H9 (cell line): ENCODE data around the gene OR4C5. TPM values are rescaled to one million over a fixed set of nuclear protein-coding genes. Genes with fewer than 3 reads are reported as not detected.

Source experiments
- DNase-seq: peaks from one replicate; pipeline ENCODE4 v3.0.0-alpha.2; 2017
- H2AFZ ChIP-seq: one replicate; pipeline ENCODE4 v1.6.1; 2013; ENCODE audit warnings: mild to moderate bottlenecking, low read length, control low read depth, moderate library complexity
- H2AK5ac ChIP-seq: 2 replicates; pipeline ENCODE4 v1.6.1; 2013; ENCODE audit warnings: low read length, control low read depth, mixed read lengths; ENCODE audit not compliant: insufficient read length
- H2BK120ac ChIP-seq: one replicate; pipeline ENCODE4 v1.6.1; 2013; ENCODE audit warnings: low read depth, mild to moderate bottlenecking, low read length, control low read depth, inconsistent platforms; ENCODE audit not compliant: poor library complexity, severe bottlenecking
- H2BK12ac ChIP-seq: 2 replicates; pipeline ENCODE4 v1.6.1; 2013; ENCODE audit warnings: low read length, control low read depth, mixed read lengths, low read depth; ENCODE audit not compliant: insufficient read length
- H2BK15ac ChIP-seq: 2 replicates; pipeline ENCODE4 v1.6.1; 2013; ENCODE audit warnings: low read depth, low read length, control low read depth
- H2BK20ac ChIP-seq: one replicate; pipeline ENCODE4 v1.6.1; 2013; ENCODE audit warnings: low read depth, mild to moderate bottlenecking, low read length, control low read depth, inconsistent platforms; ENCODE audit not compliant: poor library complexity, severe bottlenecking
- H2BK5ac ChIP-seq: 2 replicates; pipeline ENCODE4 v1.6.1; 2013; ENCODE audit warnings: low read length, control low read depth, mixed read lengths; ENCODE audit not compliant: insufficient read length
- H3K14ac ChIP-seq: 2 replicates; pipeline ENCODE4 v1.6.1; 2013; ENCODE audit warnings: low read length, control low read depth; ENCODE audit not compliant: insufficient read depth
- H3K18ac ChIP-seq: 2 replicates; pipeline ENCODE4 v1.6.1; 2013; ENCODE audit warnings: low read depth, mild to moderate bottlenecking, mixed read lengths, low read length, control low read depth; ENCODE audit not compliant: insufficient read length
- H3K23ac ChIP-seq: 2 replicates; pipeline ENCODE4 v1.6.1; 2013; ENCODE audit warnings: low read length, control low read depth, mixed read lengths, low read depth; ENCODE audit not compliant: insufficient read length
- H3K23me2 ChIP-seq: 2 replicates; pipeline ENCODE4 v1.6.1; 2013; ENCODE audit warnings: low read depth, mild to moderate bottlenecking, mixed read lengths, low read length, control low read depth; ENCODE audit not compliant: insufficient read length, poor library complexity, severe bottlenecking
- H3K27ac ChIP-seq: 2 replicates; pipeline ENCODE4 v1.5.1; 2013; ENCODE audit warnings: low read length, control low read depth, mixed read lengths, low read depth; ENCODE audit not compliant: insufficient read length
- H3K27me3 ChIP-seq: 2 replicates; pipeline ENCODE4 v1.6.1; 2013; ENCODE audit warnings: low read length, control low read depth, inconsistent platforms; ENCODE audit not compliant: insufficient read depth
- H3K4ac ChIP-seq: 2 replicates; pipeline ENCODE4 v1.6.1; 2013; ENCODE audit warnings: low read depth, mild to moderate bottlenecking, control low read depth, inconsistent platforms, low read length, moderate library complexity
- H3K4me1 ChIP-seq: 2 replicates; pipeline ENCODE4 v1.6.1; 2013; ENCODE audit warnings: low read length, control low read depth, inconsistent platforms; ENCODE audit not compliant: insufficient read depth
- H3K4me2 ChIP-seq: 2 replicates; pipeline ENCODE4 v1.6.1; 2013; ENCODE audit warnings: low read length, control low read depth, mixed read lengths; ENCODE audit not compliant: insufficient read length, insufficient read depth
- H3K56ac ChIP-seq: 2 replicates; pipeline ENCODE4 v1.6.1; 2013; ENCODE audit warnings: low read depth, mild to moderate bottlenecking, mixed read lengths, low read length, control low read depth; ENCODE audit not compliant: insufficient read length
- H3K79me1 ChIP-seq: 2 replicates; pipeline ENCODE4 v1.6.1; 2013; ENCODE audit warnings: low read depth, mild to moderate bottlenecking, moderate library complexity, low read length, control low read depth, inconsistent platforms; ENCODE audit not compliant: insufficient read depth, poor library complexity, severe bottlenecking
- H3K79me2 ChIP-seq: 2 replicates; pipeline ENCODE4 v1.6.1; 2013; ENCODE audit warnings: low read length, control low read depth, inconsistent platforms; ENCODE audit not compliant: insufficient read depth
- H3K9ac ChIP-seq: 2 replicates; pipeline ENCODE4 v1.6.1; 2013; ENCODE audit warnings: low read length, control low read depth, mixed read lengths; ENCODE audit not compliant: insufficient read length; ENCODE audit errors: extremely low read depth
- H3K9me3 ChIP-seq: one replicate; pipeline ENCODE4 v1.6.1; 2013; ENCODE audit warnings: low read depth, low read length, inconsistent platforms; ENCODE audit not compliant: control insufficient read depth
- H3T11ph ChIP-seq: one replicate; pipeline ENCODE4 v1.6.1; 2013; ENCODE audit warnings: mild to moderate bottlenecking, low read length, control low read depth, inconsistent platforms
- H4K20me1 ChIP-seq: one replicate; pipeline ENCODE4 v1.6.1; 2013; ENCODE audit not compliant: control insufficient read depth, insufficient read length, insufficient read depth
- H4K5ac ChIP-seq: 2 replicates; pipeline ENCODE4 v1.6.1; 2013; ENCODE audit warnings: low read depth, mild to moderate bottlenecking, mixed read lengths, low read length, control low read depth; ENCODE audit not compliant: insufficient read length
- H4K8ac ChIP-seq: replicated peaks from 2 replicates; pipeline ENCODE4 v1.6.1; 2013; ENCODE audit warnings: low read length, control low read depth, mixed read lengths, low read depth; ENCODE audit not compliant: insufficient read length
- H4K91ac ChIP-seq: 2 replicates; pipeline ENCODE4 v1.6.1; 2013; ENCODE audit warnings: low read depth, mild to moderate bottlenecking, moderate library complexity, mixed read lengths, low read length, control low read depth; ENCODE audit not compliant: insufficient read length
- H3K27ac Mint-ChIP-seq, 3 experiments: 2 replicates in 2 of 3; 3 replicates in 1 of 3; pipeline ENCODE4 v1.8.0; 2020 to 2021; ENCODE audit warnings: mixed read lengths in 3 of 3, mild to moderate bottlenecking in 1 of 3, moderate library complexity in 1 of 3
- H3K27me3 Mint-ChIP-seq: 2 replicates; pipeline ENCODE4 v1.8.0; 2021; ENCODE audit warnings: low read depth, mild to moderate bottlenecking, moderate library complexity, mixed read lengths
- H3K36me3 Mint-ChIP-seq, 3 experiments: 2 replicates in 2 of 3; 3 replicates in 1 of 3; pipeline ENCODE4 v1.8.0; 2020 to 2021; ENCODE audit warnings: low read depth in 3 of 3, mixed read lengths in 3 of 3; ENCODE audit not compliant: insufficient read depth in 1 of 3
- H3K4me1 Mint-ChIP-seq, 2 experiments: 2 replicates each; pipeline ENCODE4 v1.8.0; 2020; ENCODE audit warnings: mixed read lengths in 2 of 2
- H3K4me3 Mint-ChIP-seq, 2 experiments: 2 replicates in 1 of 2; 3 replicates in 1 of 2; pipeline ENCODE4 v1.8.0; 2020 to 2021; ENCODE audit warnings: mild to moderate bottlenecking in 2 of 2, mixed read lengths in 2 of 2, moderate library complexity in 1 of 2
- H3K9me3 Mint-ChIP-seq, 2 experiments: 2 replicates in 1 of 2; 3 replicates in 1 of 2; pipeline ENCODE4 v1.8.0; 2020; ENCODE audit warnings: mild to moderate bottlenecking in 2 of 2, mixed read lengths in 2 of 2, moderate library complexity in 1 of 2
- CTCF ChIP-seq: fragments of 200-600 bp; sonication (generic); conservative IDR thresholded peaks from 3 replicates; pipeline ENCODE4 v1.8.0; 2021; ENCODE audit warnings: antibody characterized with exemption, mild to moderate bottlenecking
- WGBS: extraction: QIAGEN DNeasy Blood & Tissue Kit; methylation state at CpG from one replicate; pipeline ENCODE4 v1.1.7; 2013; ENCODE audit warnings: missing lambda C conversion rate, low lambda C conversion rate, mixed read lengths; ENCODE audit not compliant: insufficient read length; ENCODE audit errors: extremely low coverage; 5-methylcytosine and 5-hydroxymethylcytosine counted together
- total RNA-seq: library from RNA; stranded (reverse); gene quantifications from 2 replicates; pipeline ENCODE4 v1.2.1, GENCODE V29; 2021

OR4C5 gene
- total RNA-seq, 1 experiment from 2014 or later, result not detected

- Histone ChIP-seq H2BK5ac (no peak overlapping the region), H4K5ac (no peak overlapping the region), H3K4ac (no peak overlapping the region), H3K4me1 (no peaks in the 10 kb centered on the region), H3T11ph (no peak overlapping the region), H3K23ac (no peak overlapping the region), H3K56ac (no peak overlapping the region), H3K14ac (no peak overlapping the region), H2AFZ (no peak overlapping the region), H2BK15ac (no peak overlapping the region), H4K20me1 (no peaks in the 10 kb centered on the region), H3K9me3 (peaks cover 59% of the 10 kb centered on the region), H4K8ac (no peak overlapping the region), H2BK12ac (no peak overlapping the region), H3K23me2 (no peaks in the 10 kb centered on the region), H2BK20ac (no peak overlapping the region), H3K18ac (no peak overlapping the region), H3K9ac (no peak overlapping the region), H3K27me3 (no peaks in the 10 kb centered on the region), H3K79me2 (no peaks in the 10 kb centered on the region), H2AK5ac (no peak overlapping the region), H3K27ac (no peak overlapping the region), H4K91ac (no peak overlapping the region), H3K4me2 (no peak overlapping the region), H2BK120ac (no peak overlapping the region), H3K79me1 (no peaks in the 10 kb centered on the region)
- no peak overlapping the region for H3K27ac Mint-ChIP-seq
- no peak overlapping the region for H3K4me3 Mint-ChIP-seq
- H3K4me1 Mint-ChIP-seq, result no peaks in the 10 kb centered on the region
- H3K36me3 Mint-ChIP-seq, result peaks cover 0 to 14% (median 13%) of the 10 kb centered on the region in 3 experiments; a peak in 5 of 7 replicates
- H3K27me3 Mint-ChIP-seq, result no peaks in the 10 kb centered on the region; the same call in 1 of the 2 replicates
- no CpG with 5 or more reads among the region's 1 CpG for WGBS
- no peak for DNase-seq
- peaks cover 86 to 91% of the 10 kb centered on the region in 2 experiments for H3K9me3 Mint-ChIP-seq
- no peak for TF ChIP-seq CTCF
These were observed 11.6 kb downstream of the OR4C5 start for GRCh38 chr11:48354677-48355076.
